Cerebellar cortex (tissue), 1 donor: ENCODE measurements around the gene MYH11.
"Not testable (repeated sequence)": the region's sequence is repeated elsewhere in the genome, so short reads cannot be mapped to it uniquely, and the experiment has no call there.

Source experiments
- DNase-seq: peaks from one replicate; pipeline ENCODE4 v3.0.0-alpha.2; 2015; ENCODE audit warnings: low spot score

Gene MYH11

DNA sequence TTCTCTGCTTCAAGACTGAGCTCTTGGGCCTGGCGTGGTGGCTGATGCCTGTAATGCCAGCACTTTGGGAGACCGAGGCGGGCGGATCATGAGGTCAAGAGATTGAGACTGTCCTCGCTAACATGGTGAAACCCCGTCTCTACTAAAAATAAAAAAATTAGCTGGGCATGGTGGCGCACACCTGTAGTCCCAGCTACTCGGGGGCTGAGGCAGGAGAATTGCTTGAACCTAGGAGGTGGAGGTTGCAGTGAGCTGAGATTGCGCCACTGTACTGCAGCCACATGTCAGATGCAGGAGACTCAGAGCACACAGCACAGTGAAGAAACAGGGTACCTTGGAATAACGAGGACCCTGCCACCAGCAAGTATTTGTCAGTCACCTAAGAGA is 184.7 kb downstream of the MYH11 start:
- not testable (repeated sequence) for DNase-seq

DNA sequence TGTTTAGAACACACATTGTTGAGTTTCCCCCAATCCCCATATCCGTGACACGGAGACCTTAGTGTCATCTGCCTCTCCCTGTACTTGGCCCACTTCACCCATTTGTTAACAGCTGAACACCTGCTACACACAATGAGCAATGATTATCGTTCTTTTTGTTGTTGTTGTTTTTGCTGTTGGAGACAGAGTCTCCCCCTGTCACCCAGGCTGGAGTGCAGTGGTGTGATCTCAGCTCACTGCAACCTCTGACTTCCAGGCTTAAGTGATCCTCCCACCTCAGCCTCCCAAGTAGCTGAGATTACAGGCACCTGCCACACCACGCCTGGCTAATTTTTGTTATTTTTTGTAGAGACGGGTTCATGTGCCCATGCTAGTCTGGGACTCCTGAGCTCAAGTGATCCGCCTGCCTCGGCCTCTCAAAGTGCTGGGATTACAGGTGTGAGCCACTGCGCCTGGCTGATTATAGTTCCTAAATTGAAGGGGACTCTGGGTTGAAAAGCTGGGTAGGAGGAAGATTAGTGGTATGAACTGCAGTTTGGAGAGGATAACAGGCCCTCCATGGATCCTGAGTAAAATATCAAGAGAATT is 185.2 kb downstream of the MYH11 start:
- no peak for DNase-seq

DNA sequence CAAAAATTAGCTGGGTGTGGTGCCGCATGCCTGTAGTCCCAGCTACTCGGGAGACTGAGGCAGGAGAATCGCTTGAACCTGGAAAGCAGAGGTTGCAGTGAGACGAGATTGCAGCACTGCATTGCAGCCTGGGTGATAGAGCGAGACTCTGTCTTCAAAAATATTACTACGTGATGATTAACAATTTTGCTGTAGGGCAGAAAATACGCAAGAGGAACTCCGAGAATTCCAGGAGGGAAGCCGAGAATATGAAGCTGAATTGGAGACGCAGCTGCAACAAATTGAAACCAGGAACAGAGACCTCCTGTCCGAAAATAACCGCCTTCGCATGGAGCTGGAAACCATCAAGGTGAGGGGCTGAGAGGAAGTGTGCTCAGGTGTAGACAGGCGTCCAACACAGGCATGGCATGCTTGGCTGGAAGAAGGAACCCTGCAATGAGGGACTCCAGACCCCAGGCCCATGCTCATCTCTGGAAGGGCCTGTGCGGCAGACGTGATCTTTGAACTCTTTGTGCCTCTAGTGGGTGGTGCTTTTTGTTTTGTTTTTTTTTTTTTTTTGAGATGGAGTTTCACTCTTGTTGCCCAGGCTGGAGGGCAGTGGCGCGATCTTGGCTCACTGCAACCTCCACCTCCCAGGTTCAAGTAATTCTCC is 189.6 kb downstream of the MYH11 start:
- no peak for DNase-seq

DNA sequence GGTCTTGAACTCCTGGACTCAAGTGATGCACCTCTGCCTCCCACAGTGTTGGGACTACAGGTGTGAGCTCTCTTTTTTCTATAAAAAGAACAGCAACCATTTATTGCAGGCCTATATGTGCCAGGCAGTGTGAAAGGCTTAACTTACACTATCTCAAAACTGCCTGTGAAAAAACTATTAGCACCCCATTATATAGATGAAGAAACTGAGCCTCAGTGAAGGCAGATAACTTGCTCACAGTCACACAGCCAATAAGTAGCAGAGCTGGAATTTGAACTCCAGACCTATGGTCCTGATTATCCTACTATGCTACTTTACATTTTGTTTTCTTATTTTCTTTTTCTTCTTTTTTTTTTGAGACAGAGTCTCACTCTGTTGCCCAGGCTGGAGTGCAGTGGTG is 191.7 kb downstream of the MYH11 start:
- DNase-seq: no peak

DNA sequence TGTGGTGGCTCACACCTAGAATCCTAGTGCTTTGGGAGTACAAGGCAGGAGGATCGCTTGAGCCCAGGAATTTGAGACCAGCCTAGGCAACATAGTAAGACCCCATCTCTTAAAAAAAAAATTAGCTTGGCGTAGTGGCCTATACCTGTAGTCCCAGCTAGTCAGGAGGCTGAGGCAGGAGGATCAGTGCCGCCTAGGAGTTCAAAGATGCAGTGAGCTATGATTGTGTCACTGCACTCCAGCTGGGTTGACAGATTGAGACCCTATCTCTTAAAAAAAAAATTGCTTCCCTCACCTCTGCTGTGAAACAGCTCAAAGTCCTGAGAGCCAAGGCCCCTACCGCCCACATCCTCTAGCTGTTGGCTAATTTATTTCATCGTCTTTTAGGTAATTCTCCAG is 196.6 kb downstream of the MYH11 start:
- no peak for DNase-seq

- DNase-seq: no peak
Measured at GRCh38 chr16:15658556-15658955, 198.3 kb downstream of the MYH11 start.

GRCh38 chr16:15658149-15658548 is 198.7 kb downstream of the MYH11 start:
- no peak for DNase-seq

- not testable (repeated sequence) for DNase-seq
Measured at GRCh38 chr16:15655561-15655960, 201.3 kb downstream of the MYH11 start.

GRCh38 chr16:15654591-15654990 is 202.2 kb downstream of the MYH11 start:
- no peak for DNase-seq

DNA sequence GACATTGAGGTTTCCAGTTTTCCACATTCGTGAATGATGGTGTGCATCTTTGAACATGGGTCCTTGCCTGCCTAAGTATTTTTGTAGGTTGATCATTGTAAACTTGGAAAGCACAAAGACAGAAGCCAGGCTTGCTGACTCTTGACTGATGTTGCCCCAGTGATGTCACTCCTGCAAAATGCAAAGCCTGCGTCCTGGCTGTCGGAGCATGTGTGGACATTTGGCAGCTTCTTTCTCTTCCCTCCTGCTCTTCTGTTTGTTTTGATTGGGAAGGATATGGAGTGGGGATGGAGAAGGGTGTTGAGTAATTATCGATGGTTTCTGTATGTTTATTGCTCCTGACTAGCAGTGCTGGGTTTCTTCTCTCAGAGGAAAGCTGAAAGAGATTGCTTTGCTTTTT is 203.6 kb downstream of the MYH11 start:
- DNase-seq: no peak
